Stimulated activated CD4-positive, alpha-beta T cell treated with anti-CD3 and anti-CD28 coated beads, Interleukin-2, amount 100 ng/mL, for 4 hours (primary cell): ENCODE results near the gene SMARCA2.

Source experiments
- DNase-seq: peaks from one replicate; pipeline ENCODE4 v3.0.0-alpha.2; 2020; ENCODE audit warnings: low read depth

Gene SMARCA2

GRCh38 chr9:2093920-2094597 is 78.9 kb downstream of the SMARCA2 start:
- no peak for DNase-seq

DNA sequence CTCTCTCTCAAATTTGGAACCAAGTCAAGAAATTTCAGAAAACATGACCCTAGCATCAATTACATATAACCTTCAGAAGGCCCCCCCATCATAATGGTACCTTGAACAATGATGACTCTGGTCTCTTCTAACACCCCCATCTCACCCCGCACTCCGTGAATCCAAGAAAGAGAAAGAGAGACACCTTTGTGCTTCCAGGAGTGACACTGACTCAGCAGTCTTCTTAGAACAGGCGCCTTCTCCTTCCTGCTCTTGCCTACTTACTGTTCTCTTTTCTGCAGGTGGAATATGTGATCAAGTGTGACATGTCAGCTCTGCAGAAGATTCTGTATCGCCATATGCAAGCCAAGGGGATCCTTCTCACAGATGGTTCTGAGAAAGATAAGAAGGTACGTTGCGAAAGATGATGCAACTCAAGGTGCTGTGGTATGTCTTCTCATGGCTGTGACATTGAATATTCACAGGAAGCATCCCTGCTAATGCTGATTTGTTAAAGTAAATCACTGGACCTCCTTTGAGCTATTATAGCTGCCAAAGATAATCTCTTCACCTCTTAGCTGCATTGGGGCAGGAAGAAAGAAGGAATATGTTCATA is 81.3 kb downstream of the SMARCA2 start:
- DNase-seq = no peak

- no peak for DNase-seq
Measured at GRCh38 chr9:2106666-2107065, 91.5 kb downstream of the SMARCA2 start.

- DNase-seq = no peak
Measured at GRCh38 chr9:2107906-2108451, 92.8 kb downstream of the SMARCA2 start.

DNA sequence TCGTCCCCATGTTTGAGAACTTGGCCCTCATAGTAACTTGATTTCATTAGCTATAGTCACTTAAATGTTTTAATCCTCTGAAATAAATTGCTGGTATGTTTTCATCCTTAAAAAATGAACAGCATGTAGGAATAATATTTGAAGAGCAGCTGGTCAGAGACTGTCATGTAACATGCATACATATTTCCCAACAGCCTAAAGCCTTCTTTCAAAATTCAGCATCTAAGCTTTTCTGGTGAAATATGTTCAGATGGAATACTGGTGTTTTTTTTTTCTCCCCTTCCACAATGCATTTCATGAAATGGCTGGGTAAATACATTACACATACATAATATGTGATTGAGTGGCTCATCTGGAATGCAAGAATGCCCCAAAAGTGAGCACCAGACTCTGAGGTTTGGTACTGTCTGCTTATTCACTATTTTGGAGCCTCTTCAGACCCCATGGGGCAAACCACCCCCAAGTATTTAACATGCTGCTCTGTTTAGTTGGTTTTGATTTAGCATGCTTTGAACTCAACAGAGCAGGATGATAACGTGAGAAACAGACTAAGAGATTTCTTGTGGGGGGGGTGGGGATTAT is 94.0 kb downstream of the SMARCA2 start:
- no peak for DNase-seq

DNA sequence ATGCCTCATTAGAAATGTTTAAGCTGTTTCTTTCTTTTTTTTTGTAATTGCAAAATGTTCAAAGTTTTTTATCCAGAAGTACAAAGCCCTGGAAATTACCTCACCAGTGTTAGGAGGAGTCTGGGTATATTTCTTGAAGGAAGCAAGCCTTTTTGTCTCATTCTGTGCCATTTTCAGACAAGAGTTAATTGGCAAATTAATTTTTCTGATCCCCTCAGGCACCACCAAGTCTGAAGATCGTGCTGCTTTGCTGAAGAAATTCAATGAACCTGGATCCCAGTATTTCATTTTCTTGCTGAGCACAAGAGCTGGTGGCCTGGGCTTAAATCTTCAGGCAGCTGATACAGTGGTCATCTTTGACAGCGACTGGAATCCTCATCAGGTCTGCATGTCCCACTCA is 94.9 kb downstream of the SMARCA2 start:
- DNase-seq = no peak

GRCh38 chr9:2116073-2116472 is 100.9 kb downstream of the SMARCA2 start:
- no peak for DNase-seq

- no peak for DNase-seq
Measured at GRCh38 chr9:2117527-2117926, 102.4 kb downstream of the SMARCA2 start.

DNA sequence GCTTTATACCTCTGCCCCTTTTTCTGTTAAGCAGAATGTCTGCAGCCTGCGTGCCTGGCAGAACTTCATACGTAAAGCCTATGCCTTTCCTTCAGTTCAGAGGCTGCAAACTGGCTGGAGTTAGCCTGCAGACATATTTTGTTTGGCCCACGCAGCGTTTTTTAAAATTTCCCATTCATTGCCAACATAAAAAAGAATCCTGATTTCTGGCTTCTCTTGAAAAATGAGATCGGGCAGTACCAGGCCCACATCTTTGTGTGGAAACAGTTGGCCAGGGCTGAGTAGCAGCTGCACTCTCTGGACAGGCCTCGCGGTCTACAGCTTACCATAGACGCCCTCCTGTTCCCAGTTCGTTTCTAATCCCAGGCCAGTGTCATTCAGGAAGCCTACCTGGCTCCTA is 104.4 kb downstream of the SMARCA2 start:
- no peak for DNase-seq

GRCh38 chr9:2120926-2121689 is 106.0 kb downstream of the SMARCA2 start:
- DNase-seq = no peak

DNA sequence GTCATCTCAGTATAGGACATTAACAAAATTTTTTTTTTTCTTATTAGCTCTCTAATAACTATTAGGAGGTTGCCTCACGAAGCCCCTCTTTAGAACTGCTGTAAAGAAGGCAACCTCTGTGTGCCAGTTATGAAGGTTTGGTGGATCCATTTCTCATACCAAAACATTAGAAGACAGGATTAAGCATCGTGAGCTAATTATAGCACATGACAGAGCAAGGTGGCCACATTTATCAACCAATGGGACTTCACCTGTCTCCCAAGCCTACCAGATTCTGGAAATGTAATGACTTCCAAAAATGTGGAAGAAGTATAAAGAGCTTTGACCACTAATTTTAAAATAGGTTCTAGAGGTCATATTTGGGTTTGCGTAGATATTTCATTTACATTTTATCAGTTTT is 107.2 kb downstream of the SMARCA2 start:
- no peak for DNase-seq

DNA sequence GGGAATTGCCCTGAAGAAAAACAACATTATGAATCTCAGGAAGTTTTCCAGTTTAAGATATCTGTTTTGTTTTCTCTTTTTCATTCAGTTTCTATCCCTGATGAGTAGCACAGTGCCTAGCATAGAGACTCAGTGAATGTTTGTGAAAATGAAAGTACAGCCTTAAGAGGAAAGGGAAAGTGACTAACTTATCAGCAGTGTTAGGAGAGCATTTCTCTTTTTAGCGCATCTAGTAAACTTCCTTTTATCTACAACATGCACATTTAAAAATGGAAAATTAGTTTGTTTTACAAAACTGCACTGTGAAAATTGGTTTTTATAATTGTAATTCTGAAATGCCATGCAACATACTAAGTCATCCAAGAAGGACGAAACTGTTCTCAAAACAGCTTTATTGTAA is 110.8 kb downstream of the SMARCA2 start:
- DNase-seq = no peak

DNA sequence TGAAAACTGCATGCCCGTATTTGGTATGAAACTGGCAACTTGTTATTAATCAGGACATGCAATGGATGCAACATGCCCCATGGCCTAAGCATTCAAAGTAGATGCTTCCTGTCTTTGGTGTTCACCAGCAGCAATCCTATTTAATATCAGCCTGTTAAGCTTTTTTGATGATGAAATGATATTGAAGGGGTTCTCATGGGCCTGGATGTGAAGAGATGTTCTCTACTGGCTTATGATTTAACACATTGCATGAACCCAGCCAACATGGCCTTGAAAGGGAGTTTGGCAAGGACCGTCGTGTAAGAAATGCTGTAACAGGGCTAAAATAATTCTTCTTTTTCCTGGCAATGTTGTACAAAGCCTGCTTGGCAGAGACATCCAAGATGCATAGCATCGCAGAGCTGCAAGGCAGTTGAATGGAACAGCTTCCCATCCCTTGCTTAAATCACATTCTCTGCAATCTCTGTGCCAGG is 111.2 kb downstream of the SMARCA2 start:
- DNase-seq = no peak

- no peak for DNase-seq
Measured at GRCh38 chr9:2127486-2127885, 112.3 kb downstream of the SMARCA2 start.

GRCh38 chr9:2128141-2128540 is 113.0 kb downstream of the SMARCA2 start:
- no peak for DNase-seq

- no peak for DNase-seq
Measured at GRCh38 chr9:2128618-2129017, 113.5 kb downstream of the SMARCA2 start.

DNA sequence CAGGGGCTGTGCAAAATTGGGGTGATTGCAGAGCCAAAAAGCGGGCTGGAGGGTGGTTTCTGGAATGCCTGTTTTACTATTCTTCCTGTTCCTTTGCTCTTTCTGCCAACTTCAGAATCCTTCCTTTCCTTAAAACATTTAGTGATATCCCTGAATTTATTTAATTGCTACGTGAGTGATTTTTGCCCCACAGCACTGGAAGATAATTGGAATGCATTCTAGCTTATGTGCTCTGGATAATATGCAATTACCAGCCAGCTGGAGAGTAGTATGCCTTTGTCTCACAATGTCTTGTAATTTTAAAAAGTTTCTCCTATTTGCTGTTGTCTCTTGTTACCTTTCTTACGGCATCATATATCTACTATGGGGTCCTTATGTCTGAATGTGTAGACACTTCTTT is 115.8 kb downstream of the SMARCA2 start:
- no peak for DNase-seq

DNA sequence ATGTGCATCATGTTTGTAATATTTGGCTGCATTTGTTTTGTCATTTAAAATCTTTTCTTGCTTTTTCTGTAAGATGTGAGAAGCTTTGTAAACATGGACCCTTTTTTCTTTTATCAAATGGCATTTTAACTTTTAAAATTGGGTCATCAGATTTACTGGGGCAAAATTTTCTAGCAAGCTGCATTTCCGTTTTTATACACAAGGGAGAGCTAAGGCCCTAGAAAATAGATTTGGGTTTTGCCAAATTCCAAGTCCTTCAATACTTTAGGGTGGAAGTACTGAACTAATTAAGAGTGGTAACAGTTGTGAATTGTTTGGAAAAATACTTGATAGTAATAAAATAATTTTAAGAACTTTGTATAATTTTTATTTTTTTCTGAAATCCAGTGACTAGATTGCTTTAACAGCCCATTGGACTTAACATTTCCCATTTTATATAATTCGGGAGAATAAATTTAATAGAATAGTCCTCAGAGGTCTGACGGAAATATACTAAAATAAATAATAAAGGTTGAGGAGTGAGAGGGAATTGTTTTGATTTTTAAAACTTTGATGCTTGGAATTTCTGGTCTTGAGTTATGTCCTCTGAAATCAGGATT is 117.4 kb downstream of the SMARCA2 start:
- DNase-seq = no peak

DNA sequence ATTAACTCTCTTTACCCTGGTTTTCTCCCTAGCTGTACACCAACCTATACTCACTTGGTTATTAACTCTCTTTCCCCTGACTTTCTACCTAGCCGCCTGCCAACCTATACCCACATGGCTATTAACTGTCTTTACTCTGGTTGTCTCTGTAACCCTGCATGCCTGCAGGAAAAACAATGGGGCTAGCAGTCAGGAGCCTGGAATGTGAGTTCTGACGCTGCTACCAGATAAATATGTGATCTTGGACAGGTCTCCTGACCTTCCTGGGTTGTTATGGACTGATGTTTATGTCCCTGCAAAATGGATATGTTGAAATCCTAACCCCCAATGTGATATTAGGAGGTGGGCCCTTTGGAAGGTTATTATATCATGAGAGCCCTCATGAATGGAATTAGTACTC is 119.2 kb downstream of the SMARCA2 start:
- DNase-seq = no peak

GRCh38 chr9:2138646-2139045 is 123.5 kb downstream of the SMARCA2 start:
- no peak for DNase-seq

DNA sequence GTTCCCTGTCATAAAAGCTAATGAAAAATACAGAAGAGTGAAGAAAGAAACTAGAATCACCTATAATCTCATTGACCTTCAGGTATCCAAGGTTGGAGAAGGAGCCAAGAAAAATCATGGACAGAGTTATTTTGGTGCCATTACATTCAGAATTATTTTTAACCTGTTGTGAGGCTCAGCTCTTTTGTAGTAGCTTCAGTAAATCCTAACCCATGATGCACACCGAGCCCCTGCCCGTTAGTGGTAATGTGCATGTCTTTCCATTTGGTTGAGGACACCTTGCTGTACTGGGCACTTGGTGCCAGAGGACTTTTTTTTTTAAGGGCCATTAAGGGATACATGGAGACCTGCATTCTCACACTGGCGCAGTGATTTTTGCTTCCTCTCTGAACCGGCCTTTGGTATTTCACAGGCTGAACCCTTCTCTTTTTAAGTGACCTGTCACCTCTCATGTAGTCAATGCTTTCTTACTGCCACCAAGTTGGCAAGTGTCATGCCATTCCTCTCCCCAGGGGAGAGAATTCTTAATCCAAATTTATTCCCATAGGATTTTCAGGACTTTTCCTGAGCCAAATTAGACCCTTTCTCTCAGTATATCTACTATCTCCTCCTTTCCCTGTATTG is 125.6 kb downstream of the SMARCA2 start:
- DNase-seq = no peak

DNA sequence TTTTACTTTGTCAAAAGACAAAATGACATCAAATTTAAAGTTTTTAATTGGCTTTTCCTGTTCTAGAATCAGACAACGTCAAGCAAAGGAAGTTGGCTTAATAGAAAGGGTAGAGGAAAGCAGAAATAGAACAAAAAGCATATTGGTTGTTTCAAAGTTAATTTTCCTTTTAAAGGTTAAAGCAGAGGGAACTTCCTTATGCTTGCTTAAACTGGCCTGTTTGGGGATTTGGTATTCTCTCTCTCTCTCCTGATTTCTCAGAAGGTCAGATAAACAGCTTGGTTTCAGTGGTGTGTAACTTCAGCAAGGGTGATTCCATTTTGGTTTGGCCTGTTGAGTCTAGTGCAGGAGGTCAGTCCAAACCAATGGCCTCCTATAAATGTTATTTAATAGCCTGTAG is 127.1 kb downstream of the SMARCA2 start:
- DNase-seq = no peak
